Upper lobe of left lung (tissue), 6 donors: ENCODE results near the gene SPEF1. TPM values are rescaled to one million over a fixed set of nuclear protein-coding genes. Genes with fewer than 3 reads are reported as not detected.
A peak's percentile ranks its signal among the peaks of the same experiment; 100 is the strongest.

ENCODE experiments used
- ATAC-seq, 2 donors: fragments of 200-7000 bp; cut with Tn5 transposase; one replicate each; pipeline ENCODE4 v1.9.1; 2022; ENCODE audit warnings: mild to moderate bottlenecking in 2 of 2, moderate library complexity in 2 of 2; ENCODE audit not compliant: low FRiP score in 2 of 2
- DNase-seq, 2 donors: peaks; one replicate each; pipeline ENCODE4 v3.0.0-alpha.2; 2019 to 2020
- H3K27ac ChIP-seq, 4 donors: fragments of 200-600 bp; sonication (generic); one replicate each; pipeline ENCODE4 v1.5.1; 2016 to 2019
- H3K27me3 ChIP-seq, 4 donors: fragments of 200-600 bp; sonication (generic); one replicate each; pipeline ENCODE4 v1.5.1; 2017 to 2019
- H3K36me3 ChIP-seq, 4 donors: fragments of 200-600 bp; sonication (generic); one replicate each; pipeline ENCODE4 v1.5.1; 2016 to 2019
- H3K4me1 ChIP-seq, 4 donors: fragments of 200-600 bp; sonication (generic); one replicate each; pipeline ENCODE4 v1.5.1; 2018 to 2019
- H3K4me3 ChIP-seq, 4 donors: fragments of 200-600 bp; sonication (generic); one replicate each; pipeline ENCODE4 v1.5.1; 2017 to 2019; ENCODE audit warnings: mild to moderate bottlenecking in 2 of 4, moderate library complexity in 1 of 4
- H3K9me3 ChIP-seq, 4 donors: fragments of 200-600 bp; sonication (generic); one replicate each; pipeline ENCODE4 v1.5.1; 2018 to 2019
- CTCF ChIP-seq, 6 experiments: fragments of 450-650 bp in 4 of 6; fragments of 200-600 bp in 2 of 6; sonication (generic) in 2 of 6; IDR thresholded peaks; one replicate each; pipeline ENCODE4 v1.5.1; 2016 to 2019; ENCODE audit warnings: antibody characterized with exemption in 6 of 6
- EP300 ChIP-seq, 4 donors: sonication (generic); formaldehyde crosslinking; IDR thresholded peaks; one replicate each; pipeline ENCODE4 v1.5.1; 2017; ENCODE audit warnings: antibody characterized with exemption in 4 of 4, control low read depth in 2 of 4
- POLR2A ChIP-seq, 4 donors: fragments of 450-650 bp; IDR thresholded peaks; one replicate each; pipeline ENCODE4 v1.5.1; 2016 to 2017; ENCODE audit warnings: antibody characterized with exemption in 4 of 4, mild to moderate bottlenecking in 2 of 4
- POLR2AphosphoS5 ChIP-seq, 2 donors: sonication (generic); formaldehyde crosslinking; IDR thresholded peaks; one replicate each; pipeline ENCODE4 v1.5.1; 2017; ENCODE audit warnings: antibody characterized with exemption in 2 of 2
- WGBS, 2 donors: methylation state at CpG; one replicate each; pipeline ENCODE4 v1.1.5; 2017 to 2018; 5-methylcytosine and 5-hydroxymethylcytosine counted together
- total RNA-seq, 6 donors: library from RNA; depleted of rRNA in 4 of 6; stranded (reverse); fragments of >200 nt in 4 of 6; gene quantifications; one replicate each; pipeline versions ENCODE4 v1.1.0 to v1.2.1, GENCODE V29; 2016 to 2021
- donor health status: DM: no; HTN: no; CAD: no; lungs with moderate emphysema.
- donor health status: DM: no; HTN: yes; CAD: no; lungs with severe emphysema.

Gene SPEF1
- total RNA-seq, 6 donors from 2014 or later, result 0.34 to 15.1 (median 5.4) TPM

- Histone ChIP-seq H3K4me1 (peaks cover 43 to 65% (median 53%) of the 10 kb centered on the region in 4 donors), H3K36me3 (peaks cover 0 to 7% (median 0%) of the 10 kb centered on the region in 4 donors), H3K9me3 (no peaks in the 10 kb centered on the region), H3K4me3 (peak overlapping the region in 2 of 4 donors; percentile 53 to 57), H3K27ac (peak overlapping the region; percentile 80 to 89 (median 83)), H3K27me3 (peaks cover 0 to 13% (median 2%) of the 10 kb centered on the region in 4 donors)
- DNase-seq, result no peak
- 80 to 89% methylated on average over 5 to 13 of the region's 16 CpGs for WGBS, 2 donors
- no peak for TF ChIP-seq EP300 (IDR thresholded peaks at IDR 0.05)
- no peak for TF ChIP-seq POLR2A (IDR thresholded peaks at IDR 0.05)
- TF ChIP-seq POLR2AphosphoS5 (IDR thresholded peaks at IDR 0.05), result no peak
- no peak for TF ChIP-seq CTCF (IDR thresholded peaks at IDR 0.05)
- ATAC-seq, result no peak
Measured at GRCh38 chr20:3731944-3732326, 49.3 kb downstream of the SPEF1 start.

DNA sequence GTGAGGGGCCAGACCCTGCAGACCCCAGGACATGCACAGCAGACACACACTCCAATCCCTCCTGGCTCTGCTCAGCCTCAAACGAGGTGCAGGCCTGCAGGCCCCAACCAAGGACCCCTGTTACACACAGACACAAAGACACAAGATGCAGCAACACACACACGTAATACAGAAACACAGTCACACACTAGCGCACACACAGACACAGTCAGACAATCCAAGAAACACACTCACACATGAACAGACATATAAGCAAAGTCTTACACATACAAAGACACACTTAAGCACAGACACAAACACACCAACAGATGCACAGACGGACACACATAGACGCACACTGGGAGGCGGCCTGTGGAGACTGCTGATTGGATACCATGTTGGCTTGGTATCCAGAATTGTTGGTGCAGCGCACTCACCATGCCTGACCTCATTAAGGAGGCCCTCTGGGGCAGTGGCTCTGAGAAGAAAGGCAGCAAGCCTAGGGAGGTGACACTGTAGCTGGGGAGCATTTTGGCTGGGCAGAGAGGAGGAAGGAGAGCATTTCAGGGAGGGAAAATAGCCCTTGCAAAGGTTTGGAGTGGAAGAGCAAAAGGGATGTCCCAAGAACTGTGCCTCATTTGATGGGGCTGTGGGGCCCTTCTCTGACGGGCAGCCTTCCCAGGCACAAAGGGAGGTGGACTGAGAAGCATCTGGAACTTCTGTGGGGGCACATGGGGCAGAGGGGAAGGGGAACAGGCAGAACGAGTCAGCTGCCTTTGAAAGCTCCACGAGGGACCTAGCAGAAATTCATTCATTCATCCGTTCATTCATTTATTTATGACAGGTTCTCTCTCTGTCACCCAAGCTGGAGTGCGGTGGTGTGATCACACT is 50.2 kb downstream of the SPEF1 start:
- H3K27ac ChIP-seq, result peak overlapping the region; percentile 35 to 89 (median 81)
- ATAC-seq (no peak), DNase-seq (no peak)
- H3K4me1 ChIP-seq, result peaks cover 37 to 62% (median 45%) of the 10 kb centered on the region in 4 donors
- peaks cover 0 to 13% (median 2%) of the 10 kb centered on the region in 4 donors for H3K27me3 ChIP-seq
- no peak overlapping the region for H3K4me3 ChIP-seq
- H3K36me3 ChIP-seq, result peaks cover 0 to 2% (median 0%) of the 10 kb centered on the region in 4 donors
- 83 to 87% methylated on average over 11 to 12 of the region's 12 CpGs for WGBS, 2 donors
- TF ChIP-seq CTCF (IDR thresholded peaks at IDR 0.05) (no peak), POLR2AphosphoS5 (IDR thresholded peaks at IDR 0.05) (no peak), EP300 (IDR thresholded peaks at IDR 0.05) (no peak), POLR2A (IDR thresholded peaks at IDR 0.05) (no peak)
- H3K9me3 ChIP-seq, result no peaks in the 10 kb centered on the region

- peak in 1 of 2 donors; percentile 5 for ATAC-seq
- no peak for DNase-seq
- H3K27ac ChIP-seq, result peak overlapping the region; percentile 48 to 89 (median 59)
- H3K4me3 ChIP-seq, result no peak overlapping the region
- no peaks in the 10 kb centered on the region for H3K36me3 ChIP-seq
- 54 to 65% methylated on average over 7 to 8 of the region's 8 CpGs for WGBS, 2 donors
- H3K27me3 ChIP-seq, result peaks cover 0 to 13% (median 2%) of the 10 kb centered on the region in 4 donors
- H3K9me3 ChIP-seq, result no peaks in the 10 kb centered on the region
- peaks cover 26 to 52% (median 39%) of the 10 kb centered on the region in 4 donors for H3K4me1 ChIP-seq
- TF ChIP-seq POLR2A (IDR thresholded peaks at IDR 0.05), result no peak
- no peak for TF ChIP-seq CTCF (IDR thresholded peaks at IDR 0.05)
- TF ChIP-seq EP300 (IDR thresholded peaks at IDR 0.05), result peak in 1 of 4 donors; percentile 10
- TF ChIP-seq POLR2AphosphoS5 (IDR thresholded peaks at IDR 0.05), result peak in 1 of 2 donors; percentile 30
Measured at GRCh38 chr20:3729811-3730540, 51.3 kb downstream of the SPEF1 start.

DNA sequence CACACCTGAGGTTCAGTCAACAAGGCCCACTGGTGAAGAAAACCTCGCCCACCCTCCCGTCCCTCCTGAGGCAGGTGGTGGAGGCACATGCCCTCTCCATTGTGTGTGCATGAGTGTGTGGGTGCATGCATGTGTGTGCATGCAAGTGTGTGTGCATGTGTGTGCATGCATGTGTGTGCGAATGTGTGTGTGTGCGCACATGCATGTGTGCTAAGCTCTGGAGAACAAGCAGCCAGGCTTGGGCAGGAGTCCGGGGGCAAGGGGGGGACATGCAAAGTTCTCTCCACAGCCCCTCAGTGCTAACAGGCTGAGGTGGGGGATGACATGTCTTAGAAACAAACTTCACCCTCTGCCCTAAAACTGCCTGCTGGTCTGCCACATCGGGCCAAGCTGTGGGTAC is 51.9 kb downstream of the SPEF1 start:
- ATAC-seq (no peak), DNase-seq (no peak)
- Histone ChIP-seq H3K9me3 (no peaks in the 10 kb centered on the region), H3K27ac (peak overlapping the region in 3 of 4 donors; percentile 36 to 60 (median 50)), H3K4me3 (no peak overlapping the region), H3K36me3 (no peaks in the 10 kb centered on the region), H3K4me1 (peaks cover 20 to 46% (median 34%) of the 10 kb centered on the region in 4 donors), H3K27me3 (peaks cover 0 to 13% (median 2%) of the 10 kb centered on the region in 4 donors)
- WGBS, 2 donors, result 90 to 100% methylated on average over 3 to 6 of the region's 6 CpGs
- TF ChIP-seq CTCF (IDR thresholded peaks at IDR 0.05) (no peak), POLR2A (IDR thresholded peaks at IDR 0.05) (no peak), EP300 (IDR thresholded peaks at IDR 0.05) (no peak), POLR2AphosphoS5 (IDR thresholded peaks at IDR 0.05) (no peak)
